ENCODE measurements around the gene CIAO2B.

GRCh38 chr16:66950971-66951790 is 17.0 kb upstream of the CIAO2B start:
- no peak for TF ChIP-seq CTCF (IDR thresholded peaks at IDR 0.05)
- no peak for TF ChIP-seq POLR2A (IDR thresholded peaks at IDR 0.05)

All from testis (tissue), 2 donors.